ENCODE data around the gene SMAD6. TPM values are rescaled to one million over a fixed set of nuclear protein-coding genes. Genes with fewer than 3 reads are reported as not detected.

Gene SMAD6
- total and polyA plus RNA-seq, 10 of the 15 experiments (the other 5 are each of a cell fraction or from before 2014, with no cell fraction given) = under 0.01 to 0.10 (median 0.03) TPM; not detected in 7

GRCh38 chr15:66658855-66659254 is 43.2 kb upstream of the SMAD6 start:
- H2AFZ ChIP-seq (ENCODE audit: control insufficient read depth, low read depth, low read length) = no peak overlapping the region
- peaks cover 0 to 3% of the 10 kb centered on the region in 2 experiments; a peak in 3 of 4 replicates for H3K27me3 ChIP-seq (replicated peaks in 1 of 2; ENCODE audit: control insufficient read depth in 2 of 2, insufficient read depth in 2 of 2, low read length in 1 of 2)
- ChIA-PET CTCF (no interaction called here), POLR2A (interaction anchor here (0.7 kb wide), 1 partner anchor 151 kb away, joined by 9 read pairs; no protein-coding TSS in a partner anchor), RAD21 (ENCODE audit: unreplicated experiment) (no interaction called here), SMC1A (ENCODE audit: uncharacterized antibody, unreplicated experiment) (no interaction called here)
- no peaks in the 10 kb centered on the region for H3K9me3 ChIP-seq (replicated peaks; ENCODE audit: control insufficient read depth, insufficient read depth, low read length)
- ATAC-seq (no peak), DNase-seq (ENCODE audit: low read depth, low spot score) (no peak), FAIRE-seq (peak; percentile 72)
- 36% methylated on average over 2 of the region's 2 CpGs for WGBS (ENCODE audit: insufficient coverage, insufficient replicate concordance, low lambda C conversion rate, missing lambda C conversion rate)
- no peaks in the 10 kb centered on the region for H4K20me1 ChIP-seq (ENCODE audit: control insufficient read depth, insufficient read depth)
- H3K4me1 ChIP-seq (ENCODE audit: control insufficient read depth, insufficient read depth, low read length) = no peaks in the 10 kb centered on the region
- intact Hi-C loops (cut with micrococcal nuclease; ENCODE audit: unreplicated experiment) (no loop called here), in situ Hi-C loops (cut with MboI) (no loop called here)
- no peaks in the 10 kb centered on the region for H3K36me3 ChIP-seq (ENCODE audit: control insufficient read depth in 2 of 2, insufficient read depth in 2 of 2, low read length in 1 of 2)
- no peak overlapping the region for H3K27ac ChIP-seq (ENCODE audit: control insufficient read depth, insufficient read depth)
- no peak overlapping the region for H3K4me3 ChIP-seq
- TF ChIP-seq BCL3 (IDR thresholded peaks at IDR 0.05; ENCODE audit: borderline replicate concordance, insufficient read depth, low read depth, low read length, poor library complexity, severe bottlenecking) = peak; percentile 55
- TF ChIP-seq HCFC1 (IDR thresholded peaks at IDR 0.05; ENCODE audit: low read length) = no peak
- no TSS peak for BruUV-seq (replicated peaks)
- no peak overlapping the region for H3K9ac ChIP-seq (ENCODE audit: control insufficient read depth, insufficient read depth, low read length)
- H3K4me2 ChIP-seq (ENCODE audit: control insufficient read depth, insufficient read depth) = no peak overlapping the region
- no peaks in the 10 kb centered on the region for H3K79me2 ChIP-seq (ENCODE audit: control insufficient read depth, insufficient read depth, low read length)

GRCh38 chr15:66659384-66659783 is 42.7 kb upstream of the SMAD6 start:
- Histone ChIP-seq H2AFZ (ENCODE audit: control insufficient read depth, low read depth, low read length) (no peak overlapping the region), H3K79me2 (ENCODE audit: control insufficient read depth, insufficient read depth, low read length) (no peaks in the 10 kb centered on the region), H3K4me3 (no peak overlapping the region), H3K9ac (ENCODE audit: control insufficient read depth, insufficient read depth, low read length) (no peak overlapping the region), H3K4me1 (ENCODE audit: control insufficient read depth, insufficient read depth, low read length) (no peaks in the 10 kb centered on the region), H3K9me3 (replicated peaks; ENCODE audit: control insufficient read depth, insufficient read depth, low read length) (no peaks in the 10 kb centered on the region), H3K36me3 (ENCODE audit: control insufficient read depth in 2 of 2, insufficient read depth in 2 of 2, low read length in 1 of 2) (no peaks in the 10 kb centered on the region), H3K27me3 (replicated peaks in 1 of 2; ENCODE audit: control insufficient read depth in 2 of 2, insufficient read depth in 2 of 2, low read length in 1 of 2) (peaks cover 0 to 2% of the 10 kb centered on the region in 2 experiments; a peak in 3 of 4 replicates), H3K4me2 (ENCODE audit: control insufficient read depth, insufficient read depth) (no peak overlapping the region), H3K27ac (ENCODE audit: control insufficient read depth, insufficient read depth) (no peak overlapping the region), H4K20me1 (ENCODE audit: control insufficient read depth, insufficient read depth) (no peaks in the 10 kb centered on the region)
- 47% methylated on average over 3 of the region's 3 CpGs for WGBS (ENCODE audit: insufficient coverage, insufficient replicate concordance, low lambda C conversion rate, missing lambda C conversion rate)
- ChIA-PET CTCF (no interaction called here), POLR2A (no interaction called here), SMC1A (ENCODE audit: uncharacterized antibody, unreplicated experiment) (no interaction called here), RAD21 (ENCODE audit: unreplicated experiment) (no interaction called here)
- no TSS peak for BruUV-seq (replicated peaks)
- in situ Hi-C loops (cut with MboI) (no loop called here), intact Hi-C loops (cut with micrococcal nuclease; ENCODE audit: unreplicated experiment) (no loop called here)
- FAIRE-seq (no peak), ATAC-seq (no peak), DNase-seq (ENCODE audit: low read depth, low spot score) (no peak)
- TF ChIP-seq ZSCAN29 (IDR thresholded peaks at IDR 0.05) (no peak), SUZ12 (IDR thresholded peaks at IDR 0.05; ENCODE audit: unreplicated experiment) (no peak), RCOR1 (conservative IDR thresholded peaks at IDR 0.05; ENCODE audit: low read depth, low read length) (no peak), ATF7 (IDR thresholded peaks at IDR 0.05; ENCODE audit: low read depth) (no peak), GATAD2B (conservative IDR thresholded peaks at IDR 0.05; ENCODE audit: low read depth) (no peak), PAX8 (IDR thresholded peaks at IDR 0.05) (no peak)

Measured in GM12878 (cell line).